KMS-11 (cell line): ENCODE data around the gene CASQ1.
A peak's percentile ranks its signal among the peaks of the same experiment; 100 is the strongest.

ENCODE experiments used
- H2AFZ ChIP-seq: fragments of 200-600 bp; sonication (generic); 2 replicates; pipeline ENCODE4 v1.6.1; 2016; ENCODE audit warnings: antibody characterized with exemption, mixed run types, low read depth
- H3K27ac ChIP-seq: fragments of 200-600 bp; sonication (generic); 2 replicates; pipeline ENCODE4 v1.6.1; 2016; ENCODE audit warnings: mild to moderate bottlenecking, mixed run types
- H3K27me3 ChIP-seq: fragments of 200-600 bp; sonication (generic); 2 replicates; pipeline ENCODE4 v1.6.1; 2017; ENCODE audit warnings: mild to moderate bottlenecking, low read depth, mixed run types, moderate library complexity; ENCODE audit not compliant: insufficient read depth
- H3K36me3 ChIP-seq: fragments of 200-600 bp; sonication (generic); 2 replicates; pipeline ENCODE4 v1.6.1; 2017; ENCODE audit warnings: mild to moderate bottlenecking, mixed run types; ENCODE audit not compliant: insufficient read depth
- H3K4me1 ChIP-seq: fragments of 200-600 bp; sonication (generic); 2 replicates; pipeline ENCODE4 v1.6.1; 2016; ENCODE audit warnings: mild to moderate bottlenecking, low read depth, mixed run types; ENCODE audit not compliant: poor library complexity, severe bottlenecking
- H3K4me2 ChIP-seq: fragments of 200-600 bp; sonication (generic); 2 replicates; pipeline ENCODE4 v1.7.0; 2016; ENCODE audit warnings: mild to moderate bottlenecking, mixed run types
- H3K4me3 ChIP-seq: fragments of 200-600 bp; sonication (generic); IDR thresholded peaks from 2 replicates; pipeline ENCODE4 v1.6.1; 2017; ENCODE audit warnings: low read depth, low read length, mixed read lengths; ENCODE audit not compliant: insufficient read depth
- H3K79me2 ChIP-seq: fragments of 200-600 bp; sonication (generic); 2 replicates; pipeline ENCODE4 v1.6.1; 2016; ENCODE audit warnings: low read depth, mixed run types; ENCODE audit not compliant: insufficient read depth
- H3K9ac ChIP-seq: fragments of 200-600 bp; sonication (generic); 2 replicates; pipeline ENCODE4 v1.6.1; 2016; ENCODE audit warnings: mild to moderate bottlenecking, mixed run types
- H4K20me1 ChIP-seq: fragments of 200-600 bp; sonication (generic); 2 replicates; pipeline ENCODE4 v1.6.1; 2016; ENCODE audit warnings: mild to moderate bottlenecking, mixed run types; ENCODE audit not compliant: insufficient read depth
- CTCF ChIP-seq: fragments of 200-600 bp; sonication (generic); conservative IDR thresholded peaks from 2 replicates; pipeline ENCODE4 v1.6.1; 2017; ENCODE audit warnings: low read depth, mild to moderate bottlenecking, antibody characterized with exemption, low read length, moderate library complexity, mixed read lengths

The CASQ1 gene

DNA sequence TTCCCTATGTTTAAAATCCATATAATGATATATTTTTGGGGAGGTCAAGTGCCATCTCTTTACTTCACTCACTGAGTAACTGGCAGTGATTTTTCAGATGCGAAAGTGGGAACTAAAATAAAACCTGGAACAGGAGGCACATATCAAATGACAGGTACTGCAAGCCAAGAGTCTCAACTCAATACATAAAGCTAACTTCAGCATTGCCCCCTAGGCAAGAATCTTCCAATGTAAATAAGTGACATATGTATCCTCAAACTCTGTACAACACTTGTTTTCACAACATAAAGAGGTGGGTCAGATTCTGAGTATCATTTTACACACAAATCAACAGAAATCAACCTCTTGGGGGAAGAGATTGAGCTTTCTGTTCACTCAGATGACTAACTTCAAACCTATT is 53.8 kb downstream of the CASQ1 start:
- peaks cover 55% of the 10 kb centered on the region for H3K4me1 ChIP-seq
- no peak overlapping the region for H3K4me3 ChIP-seq
- H4K20me1 ChIP-seq = no peaks in the 10 kb centered on the region; the same call in 1 of the 2 replicates
- no peak for TF ChIP-seq CTCF
- no peak overlapping the region for H3K9ac ChIP-seq
- H3K79me2 ChIP-seq = peaks cover 53% of the 10 kb centered on the region
- H3K4me2 ChIP-seq = no peak overlapping the region
- no peak overlapping the region for H2AFZ ChIP-seq
- no peaks in the 10 kb centered on the region for H3K27me3 ChIP-seq
- H3K36me3 ChIP-seq = peaks cover 6% of the 10 kb centered on the region; the same call in 1 of the 2 replicates
- H3K27ac ChIP-seq = no peak overlapping the region

GRCh38 chr1:160245434-160245833 is 55.1 kb downstream of the CASQ1 start:
- Histone ChIP-seq H3K4me2 (peak overlapping the region; percentile 26; the same call in 1 of the 2 replicates), H2AFZ (no peak overlapping the region), H3K27ac (no peak overlapping the region), H3K79me2 (peaks cover 65% of the 10 kb centered on the region), H3K36me3 (no peaks in the 10 kb centered on the region), H3K4me1 (peaks cover 56% of the 10 kb centered on the region), H3K27me3 (no peaks in the 10 kb centered on the region), H4K20me1 (no peaks in the 10 kb centered on the region; the same call in 1 of the 2 replicates), H3K9ac (no peak overlapping the region), H3K4me3 (no peak overlapping the region)
- no peak for TF ChIP-seq CTCF

DNA sequence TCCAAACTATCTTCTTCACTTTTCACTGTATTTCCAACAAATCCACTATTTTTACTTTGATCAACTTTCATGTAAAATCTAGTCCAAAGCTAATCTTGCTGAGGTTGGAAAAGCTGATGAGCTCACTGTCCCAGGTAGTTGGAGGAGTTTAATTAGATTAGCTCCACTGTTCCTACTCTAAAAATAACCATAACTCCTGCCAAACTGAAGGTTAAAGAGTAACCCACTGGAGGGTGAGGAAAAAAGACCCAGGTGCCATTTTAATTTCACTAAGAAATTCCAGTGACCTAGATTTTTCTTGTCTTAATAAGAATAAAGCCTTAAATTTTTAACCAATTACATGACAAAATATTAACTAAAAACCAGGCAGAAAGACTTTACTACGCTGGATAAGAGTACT is 56.7 kb downstream of the CASQ1 start:
- no peaks in the 10 kb centered on the region for H3K36me3 ChIP-seq
- H2AFZ ChIP-seq = no peak overlapping the region
- H3K4me3 ChIP-seq = no peak overlapping the region
- no peak overlapping the region for H3K27ac ChIP-seq
- no peaks in the 10 kb centered on the region; the same call in 1 of the 2 replicates for H4K20me1 ChIP-seq
- H3K79me2 ChIP-seq = peaks cover 78% of the 10 kb centered on the region
- peak overlapping the region; percentile 0; the same call in 1 of the 2 replicates for H3K4me2 ChIP-seq
- H3K27me3 ChIP-seq = no peaks in the 10 kb centered on the region
- no peak overlapping the region for H3K9ac ChIP-seq
- TF ChIP-seq CTCF = no peak
- peaks cover 70% of the 10 kb centered on the region for H3K4me1 ChIP-seq

- Histone ChIP-seq H3K9ac (no peak overlapping the region), H4K20me1 (no peaks in the 10 kb centered on the region), H3K4me1 (peaks cover 46% of the 10 kb centered on the region), H2AFZ (no peak overlapping the region), H3K4me3 (no peak overlapping the region), H3K4me2 (no peak overlapping the region), H3K79me2 (peaks cover 68% of the 10 kb centered on the region), H3K36me3 (no peaks in the 10 kb centered on the region), H3K27ac (no peak overlapping the region; the same call in 1 of the 2 replicates), H3K27me3 (no peaks in the 10 kb centered on the region)
- no peak for TF ChIP-seq CTCF
These were observed 60.6 kb downstream of the CASQ1 start for GRCh38 chr1:160251011-160251410.
